ENCODE results near the gene GABARAP. TPM values are rescaled to one million over a fixed set of nuclear protein-coding genes. Genes with fewer than 3 reads are reported as not detected.
A peak's percentile ranks its signal among the peaks of the same experiment; 100 is the strongest.

The GABARAP gene
- total and polyA plus RNA-seq, 2 of the 13 experiments (the other 11 are each of a cell fraction or from before 2014, with no cell fraction given), result 161 to 310 TPM

GRCh38 chr17:7282752-7283321 is 40.6 kb upstream of the GABARAP start (continued):
- TF ChIP-seq FOXA1 (IDR thresholded peaks at IDR 0.05), result no peak
- TF ChIP-seq FOXA1 (CRISPR knock-in tag; IDR thresholded peaks at IDR 0.05), result peak; percentile 82
- no peak for TF ChIP-seq PLRG1 (conservative IDR thresholded peaks at IDR 0.05)
- no peak for TF ChIP-seq ZNF530 (CRISPR knock-in tag; IDR thresholded peaks at IDR 0.05; ENCODE audit: low read depth)
- TF ChIP-seq PAF1 (CRISPR knock-in tag; IDR thresholded peaks at IDR 0.05), result no peak
- no peak for TF ChIP-seq POGZ (CRISPR knock-in tag; IDR thresholded peaks at IDR 0.05)
- TF ChIP-seq ZFP62 (CRISPR knock-in tag; IDR thresholded peaks at IDR 0.05), result no peak
- TF ChIP-seq CEBPG (CRISPR knock-in tag; IDR thresholded peaks at IDR 0.05), result peak; percentile 37
- TF ChIP-seq HNF1A (IDR thresholded peaks at IDR 0.05; ENCODE audit: low read depth), result no peak
- no peak for TF ChIP-seq HNF1A (CRISPR knock-in tag; IDR thresholded peaks at IDR 0.05; ENCODE audit: borderline replicate concordance)
- TF ChIP-seq SAP130 (CRISPR knock-in tag; IDR thresholded peaks at IDR 0.05; ENCODE audit: low read depth), result peak; percentile 45
- no peak for TF ChIP-seq STAT5B (CRISPR knock-in tag; IDR thresholded peaks at IDR 0.05)
- TF ChIP-seq MXI1 (IDR thresholded peaks at IDR 0.05; ENCODE audit: borderline replicate concordance, low read depth, low read length), result peak; percentile 15; the same call in 1 of the 3 replicates
- peak; percentile 65 for TF ChIP-seq FOXA3 (CRISPR knock-in tag; IDR thresholded peaks at IDR 0.05)
- no peak for TF ChIP-seq ADNP (CRISPR knock-in tag; IDR thresholded peaks at IDR 0.05)
- no peak for TF ChIP-seq BATF2 (CRISPR knock-in tag; IDR thresholded peaks at IDR 0.05)
- TF ChIP-seq CEBPB (IDR thresholded peaks at IDR 0.05; ENCODE audit: borderline replicate concordance, low read depth, low read length), result peak; percentile 39; the same call in 1 of the 2 replicates
- TF ChIP-seq ZNF605 (CRISPR knock-in tag; IDR thresholded peaks at IDR 0.05), result no peak
- 0 out of 2 replicates have a peak, but pooled peaks have one; percentile 2 for TF ChIP-seq GFI1 (CRISPR knock-in tag; IDR thresholded peaks at IDR 0.05; ENCODE audit: borderline replicate concordance)
- no peak for TF ChIP-seq TARDBP (CRISPR knock-in tag; IDR thresholded peaks at IDR 0.05)
- TF ChIP-seq HNF1B (CRISPR knock-in tag; IDR thresholded peaks at IDR 0.05), result 0 out of 2 replicates have a peak, but pooled peaks have one; percentile 1
- no peak for TF ChIP-seq HIVEP1 (CRISPR knock-in tag; IDR thresholded peaks at IDR 0.05)
- peak; percentile 75; the same call in 1 of the 2 replicates for TF ChIP-seq TFAP4 (IDR thresholded peaks at IDR 0.05; ENCODE audit: borderline replicate concordance, low read depth)
- no peak for TF ChIP-seq ZNF710 (CRISPR knock-in tag; IDR thresholded peaks at IDR 0.05; ENCODE audit: borderline replicate concordance)
